Osteoblast (primary cell): ENCODE data around the gene MDFI. TPM values are rescaled to one million over a fixed set of nuclear protein-coding genes. Genes with fewer than 3 reads are reported as not detected.

ENCODE experiments used
- DNase-seq: peaks from one replicate; pipeline ENCODE4 v3.0.0; 2011; ENCODE audit warnings: low spot score, mixed read lengths; ENCODE audit not compliant: insufficient read length; ENCODE audit errors: missing footprints
- H2AFZ ChIP-seq: 2 replicates; pipeline ENCODE4 v1.6.0; 2011; ENCODE audit warnings: mild to moderate bottlenecking, low read length
- H3K27ac ChIP-seq: 2 replicates; pipeline ENCODE4 v1.5.1; 2011; ENCODE audit warnings: mild to moderate bottlenecking, low read depth, low read length, moderate library complexity
- H3K27me3 ChIP-seq: 2 replicates; pipeline ENCODE4 v1.6.0; 2012; ENCODE audit warnings: mild to moderate bottlenecking, control low read depth, inconsistent platforms, low read length, moderate library complexity; ENCODE audit not compliant: insufficient read depth
- H3K36me3 ChIP-seq: 2 replicates; pipeline ENCODE4 v1.5.1; 2011; ENCODE audit warnings: mild to moderate bottlenecking, low read length, control low read depth, moderate library complexity; ENCODE audit not compliant: insufficient read depth
- H3K4me1 ChIP-seq: 2 replicates; pipeline ENCODE4 v1.5.1; 2011; ENCODE audit warnings: mild to moderate bottlenecking, low read length, control low read depth, moderate library complexity; ENCODE audit not compliant: insufficient read depth
- H3K4me2 ChIP-seq: 2 replicates; pipeline ENCODE4 v1.6.0; 2011; ENCODE audit warnings: mild to moderate bottlenecking, low read length; ENCODE audit not compliant: insufficient read depth
- H3K4me3 ChIP-seq: fragments of 200-600 bp; sonication (generic); 3 replicates; pipeline ENCODE4 v1.5.1; 2012; ENCODE audit warnings: mild to moderate bottlenecking, low read length, inconsistent platforms; ENCODE audit not compliant: insufficient read depth
- H3K79me2 ChIP-seq: 2 replicates; pipeline ENCODE4 v1.6.0; 2012; ENCODE audit warnings: mild to moderate bottlenecking, low read length, control low read depth, inconsistent platforms; ENCODE audit not compliant: insufficient read depth
- H3K9me3 ChIP-seq: 2 replicates; pipeline ENCODE4 v1.5.1; 2011; ENCODE audit warnings: low read depth, low read length, control low read depth
- H4K20me1 ChIP-seq: 2 replicates; pipeline ENCODE4 v1.6.0; 2012; ENCODE audit warnings: mild to moderate bottlenecking, low read length, control low read depth; ENCODE audit not compliant: insufficient read depth
- CTCF ChIP-seq: IDR thresholded peaks from 2 replicates; pipeline ENCODE4 v1.5.1; 2011; ENCODE audit warnings: mild to moderate bottlenecking, low read depth, low read length, moderate library complexity; ENCODE audit errors: extremely low read depth
- total RNA-seq: library from RNA; depleted of rRNA; stranded (reverse); fragments of >200 nt; gene quantifications from 2 replicates; pipeline ENCODE4 v1.2.3, GENCODE V29; 2012

MDFI gene
- total RNA-seq, 1 donor, result 0.72 TPM

GRCh38 chr6:41657131-41658094 lies 19.1 kb downstream of the MDFI start:
- no peak overlapping the region for H3K27ac ChIP-seq
- H3K4me2 ChIP-seq, result no peak overlapping the region
- peak; percentile 32 for DNase-seq
- no peaks in the 10 kb centered on the region for H4K20me1 ChIP-seq
- no peak for TF ChIP-seq CTCF
- H3K79me2 ChIP-seq, result no peaks in the 10 kb centered on the region
- H3K9me3 ChIP-seq, result no peaks in the 10 kb centered on the region
- no peaks in the 10 kb centered on the region for H3K4me1 ChIP-seq
- no peak overlapping the region for H3K4me3 ChIP-seq
- no peaks in the 10 kb centered on the region for H3K36me3 ChIP-seq
- peaks cover 27% of the 10 kb centered on the region for H3K27me3 ChIP-seq
- H2AFZ ChIP-seq, result no peak overlapping the region

GRCh38 chr6:41658636-41659035 lies 20.4 kb downstream of the MDFI start:
- Histone ChIP-seq H4K20me1 (no peaks in the 10 kb centered on the region), H3K4me1 (no peaks in the 10 kb centered on the region), H3K79me2 (no peaks in the 10 kb centered on the region), H3K4me2 (no peak overlapping the region), H3K9me3 (no peaks in the 10 kb centered on the region), H3K27me3 (peaks cover 28% of the 10 kb centered on the region), H2AFZ (no peak overlapping the region), H3K27ac (no peak overlapping the region), H3K4me3 (no peak overlapping the region), H3K36me3 (no peaks in the 10 kb centered on the region)
- peak; percentile 42 for DNase-seq
- no peak for TF ChIP-seq CTCF

GRCh38 chr6:41659935-41660334 lies 21.7 kb downstream of the MDFI start:
- Histone ChIP-seq H4K20me1 (no peaks in the 10 kb centered on the region), H3K4me2 (no peak overlapping the region), H3K4me3 (no peak overlapping the region), H3K27ac (no peak overlapping the region), H3K36me3 (no peaks in the 10 kb centered on the region), H3K4me1 (no peaks in the 10 kb centered on the region), H3K9me3 (no peaks in the 10 kb centered on the region), H3K27me3 (peaks cover 23% of the 10 kb centered on the region), H2AFZ (no peak overlapping the region), H3K79me2 (no peaks in the 10 kb centered on the region)
- no peak for TF ChIP-seq CTCF
- no peak for DNase-seq

- peak; percentile 60 for DNase-seq
- no peaks in the 10 kb centered on the region for H3K79me2 ChIP-seq
Observed at GRCh38 chr6:41663568-41663967, 25.3 kb downstream of the MDFI start.

More at GRCh38 chr6:41663568-41663967, 25.3 kb downstream of the MDFI start:
- no peaks in the 10 kb centered on the region for H3K4me1 ChIP-seq
- H3K27me3 ChIP-seq, result peaks cover 25% of the 10 kb centered on the region
- no peak overlapping the region for H3K4me2 ChIP-seq
- H2AFZ ChIP-seq, result no peak overlapping the region
- H3K9me3 ChIP-seq, result no peaks in the 10 kb centered on the region
- no peak overlapping the region for H3K27ac ChIP-seq
- H4K20me1 ChIP-seq, result no peaks in the 10 kb centered on the region
- TF ChIP-seq CTCF, result no peak
- no peaks in the 10 kb centered on the region for H3K36me3 ChIP-seq
- no peak overlapping the region for H3K4me3 ChIP-seq
